ENCODE measurements around the gene GPR84. TPM values are rescaled to one million over a fixed set of nuclear protein-coding genes. Genes with fewer than 3 reads are reported as not detected.

Gene GPR84
- total and polyA plus RNA-seq, 2 donors (not counting 1 experiment from before 2014, with no cell fraction given), result 0.16 TPM; not detected in 1

DNA sequence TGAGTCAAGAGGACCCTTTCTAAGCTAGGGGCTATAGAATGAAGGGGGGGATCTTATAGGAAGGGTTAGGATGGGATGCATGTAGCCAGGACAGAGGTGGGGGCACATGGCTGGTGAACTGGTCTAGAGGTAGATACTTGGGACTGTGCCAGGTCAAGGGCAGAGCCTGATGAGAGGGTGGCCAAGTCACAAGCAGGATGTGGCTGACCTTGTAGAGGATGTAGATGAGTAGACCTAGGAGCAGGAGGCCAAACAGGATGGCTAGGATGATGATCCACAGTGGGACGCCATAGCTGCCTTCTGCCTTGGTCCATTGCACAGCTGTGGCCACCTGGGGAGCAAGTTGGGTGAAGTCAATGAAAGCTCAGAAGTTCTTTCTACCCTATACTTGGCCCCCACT, 32.9 kb upstream of the GPR84 start:
- Histone ChIP-seq H3K27ac (ENCODE audit: low read length in 2 of 2) (no peak overlapping the region), H3K4me1 (ENCODE audit: control insufficient read depth in 2 of 2, insufficient read depth in 2 of 2, low read length in 2 of 2) (peaks cover 14 to 17% of the 10 kb centered on the region in 2 donors), H3K4me3 (ENCODE audit: control extremely low read depth in 1 of 5, extremely low read depth in 1 of 5, insufficient read depth in 1 of 5, low read depth in 2 of 5, low read length in 4 of 5) (no peak overlapping the region), H3K4me2 (replicated peaks; ENCODE audit: low read depth, low read length, poor library complexity, severe bottlenecking) (no peak overlapping the region), H3K27me3 (replicated peaks in 1 of 4; ENCODE audit: control extremely low read depth in 1 of 4, control insufficient read depth in 3 of 4, insufficient read depth in 4 of 4, low read length in 3 of 4) (no peaks in the 10 kb centered on the region), H3K79me2 (ENCODE audit: control insufficient read depth, insufficient read depth, low read length) (peaks cover 3% of the 10 kb centered on the region), H3K9me3 (ENCODE audit: control extremely low read depth in 1 of 3, control insufficient read depth in 2 of 3, insufficient read depth in 1 of 3, low read length in 2 of 3) (no peaks in the 10 kb centered on the region), H3K9ac (ENCODE audit: low read length) (no peak overlapping the region), H3K36me3 (replicated peaks in 1 of 2; ENCODE audit: control extremely low read depth in 1 of 2, control insufficient read depth in 1 of 2, extremely low read depth in 1 of 2, insufficient read depth in 2 of 2, low read length in 1 of 2) (no peaks in the 10 kb centered on the region), H2AFZ (ENCODE audit: insufficient read depth, low read depth, low read length, poor library complexity, severe bottlenecking) (no peak overlapping the region), H4K20me1 (ENCODE audit: control insufficient read depth, insufficient read depth, low read length, poor library complexity, severe bottlenecking) (no peaks in the 10 kb centered on the region)
- TF ChIP-seq EZH2 (IDR thresholded peaks at IDR 0.05; ENCODE audit: borderline replicate concordance, insufficient read depth, low read depth, low read length, poor library complexity, severe bottlenecking), result no peak
- TF ChIP-seq, protein P1, sequence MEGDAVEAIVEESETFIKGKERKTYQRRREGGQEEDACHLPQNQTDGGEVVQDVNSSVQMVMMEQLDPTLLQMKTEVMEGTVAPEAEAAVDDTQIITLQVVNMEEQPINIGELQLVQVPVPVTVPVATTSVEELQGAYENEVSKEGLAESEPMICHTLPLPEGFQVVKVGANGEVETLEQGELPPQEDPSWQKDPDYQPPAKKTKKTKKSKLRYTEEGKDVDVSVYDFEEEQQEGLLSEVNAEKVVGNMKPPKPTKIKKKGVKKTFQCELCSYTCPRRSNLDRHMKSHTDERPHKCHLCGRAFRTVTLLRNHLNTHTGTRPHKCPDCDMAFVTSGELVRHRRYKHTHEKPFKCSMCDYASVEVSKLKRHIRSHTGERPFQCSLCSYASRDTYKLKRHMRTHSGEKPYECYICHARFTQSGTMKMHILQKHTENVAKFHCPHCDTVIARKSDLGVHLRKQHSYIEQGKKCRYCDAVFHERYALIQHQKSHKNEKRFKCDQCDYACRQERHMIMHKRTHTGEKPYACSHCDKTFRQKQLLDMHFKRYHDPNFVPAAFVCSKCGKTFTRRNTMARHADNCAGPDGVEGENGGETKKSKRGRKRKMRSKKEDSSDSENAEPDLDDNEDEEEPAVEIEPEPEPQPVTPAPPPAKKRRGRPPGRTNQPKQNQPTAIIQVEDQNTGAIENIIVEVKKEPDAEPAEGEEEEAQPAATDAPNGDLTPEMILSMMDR (IDR thresholded peaks at IDR 0.05), result no peak
- no peak overlapping the region for H3K4me3 Mint-ChIP-seq
- no peak for ATAC-seq (ENCODE audit: low read depth)
- ChIA-PET CTCF (interaction anchor here (0.6 to 12.3 kb wide), 14 partner anchors 9 to 146 kb away, joined by 3 to 1030 read pairs (median 5); partner anchors contain the start of genes ITGA5, NCKAP1L and ZNF385A), POLR2A (interaction anchor here (0.7 to 1.0 kb wide), 2 partner anchors 12 to 39 kb away, joined by 3 to 8 read pairs; no protein-coding TSS in a partner anchor)
- H3K27me3 Mint-ChIP-seq, result no peaks in the 10 kb centered on the region
- DNase-seq, result no peak
- 71% methylated on average over 1 of the region's 1 CpG for WGBS (ENCODE audit: insufficient coverage)
- H3K4me1 Mint-ChIP-seq, result peaks cover 17% of the 10 kb centered on the region
- intact Hi-C loops (cut with micrococcal nuclease), result loop anchor here (5.0 kb wide), 1 partner anchor 100 kb away; the partner anchor contains the start of gene NCKAP1L
- H3K27ac Mint-ChIP-seq, result no peak overlapping the region
- no peaks in the 10 kb centered on the region for H3K9me3 Mint-ChIP-seq (ENCODE audit: insufficient read depth)

DNA sequence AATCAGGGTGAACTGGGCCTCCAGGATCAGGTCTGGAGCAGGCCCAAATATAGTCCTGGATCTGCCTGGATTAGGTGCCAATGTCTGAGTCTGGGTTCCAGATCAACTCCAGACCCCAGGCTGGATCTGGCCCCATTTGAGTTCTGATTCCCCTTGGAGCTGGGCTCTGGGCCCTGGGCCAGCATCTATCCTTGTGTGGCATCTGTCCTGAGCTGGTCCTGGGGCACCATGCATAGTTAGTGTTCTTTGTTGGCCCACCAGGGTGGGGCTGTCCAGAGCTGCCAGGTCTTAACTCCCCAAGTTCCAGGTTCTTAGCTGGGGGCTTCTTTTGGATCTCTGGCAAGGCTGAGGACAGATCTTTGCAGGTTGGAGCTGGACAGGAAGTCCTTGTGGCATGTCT, 31.3 kb upstream of the GPR84 start:
- Histone ChIP-seq H3K9ac (ENCODE audit: low read length) (no peak overlapping the region), H3K4me3 (ENCODE audit: control extremely low read depth in 1 of 5, extremely low read depth in 1 of 5, insufficient read depth in 1 of 5, low read depth in 2 of 5, low read length in 4 of 5) (no peak overlapping the region), H3K79me2 (ENCODE audit: control insufficient read depth, insufficient read depth, low read length) (peaks cover 6% of the 10 kb centered on the region), H2AFZ (ENCODE audit: insufficient read depth, low read depth, low read length, poor library complexity, severe bottlenecking) (no peak overlapping the region), H3K9me3 (ENCODE audit: control extremely low read depth in 1 of 3, control insufficient read depth in 2 of 3, insufficient read depth in 1 of 3, low read length in 2 of 3) (no peaks in the 10 kb centered on the region), H3K36me3 (replicated peaks in 1 of 2; ENCODE audit: control extremely low read depth in 1 of 2, control insufficient read depth in 1 of 2, extremely low read depth in 1 of 2, insufficient read depth in 2 of 2, low read length in 1 of 2) (no peaks in the 10 kb centered on the region), H3K4me1 (ENCODE audit: control insufficient read depth in 2 of 2, insufficient read depth in 2 of 2, low read length in 2 of 2) (peaks cover 19 to 28% of the 10 kb centered on the region in 2 donors), H3K4me2 (replicated peaks; ENCODE audit: low read depth, low read length, poor library complexity, severe bottlenecking) (no peak overlapping the region), H3K27ac (ENCODE audit: low read length in 2 of 2) (no peak overlapping the region), H4K20me1 (ENCODE audit: control insufficient read depth, insufficient read depth, low read length, poor library complexity, severe bottlenecking) (no peaks in the 10 kb centered on the region), H3K27me3 (replicated peaks in 1 of 4; ENCODE audit: control extremely low read depth in 1 of 4, control insufficient read depth in 3 of 4, insufficient read depth in 4 of 4, low read length in 3 of 4) (no peaks in the 10 kb centered on the region)
- CTCF ChIA-PET, result interaction anchor here (1.0 to 12.3 kb wide), 13 partner anchors 8 to 144 kb away, joined by 3 to 1030 read pairs (median 4); partner anchors contain the start of genes CBX5 and ITGA5
- no peak overlapping the region for H3K27ac Mint-ChIP-seq
- H3K4me3 Mint-ChIP-seq, result no peak overlapping the region
- TF ChIP-seq EZH2 (IDR thresholded peaks at IDR 0.05; ENCODE audit: borderline replicate concordance, insufficient read depth, low read depth, low read length, poor library complexity, severe bottlenecking), result no peak
- TF ChIP-seq, protein P1 (IDR thresholded peaks at IDR 0.05), result no peak
- no peak for ATAC-seq (ENCODE audit: low read depth)
- POLR2A ChIA-PET, result no interaction called here
- DNase-seq, result no peak
- no peaks in the 10 kb centered on the region for H3K27me3 Mint-ChIP-seq
- intact Hi-C loops (cut with micrococcal nuclease), result loop anchor here (5.0 kb wide), 1 partner anchor 102 kb away; the partner anchor contains the start of gene NCKAP1L
- peaks cover 25% of the 10 kb centered on the region for H3K4me1 Mint-ChIP-seq
- H3K9me3 Mint-ChIP-seq (ENCODE audit: insufficient read depth), result no peaks in the 10 kb centered on the region
